Stimulated activated CD8-positive, alpha-beta memory T cell treated with anti-CD3 and anti-CD28 coated beads, Interleukin-7, amount 100 ng/mL, for 24 hours (primary cell): Measurements from ENCODE around the gene ING2.

Source experiments
- DNase-seq: peaks from one replicate; pipeline ENCODE4 v3.0.0-alpha.2; 2020; ENCODE audit warnings: low read depth

The ING2 gene

GRCh38 chr4:183499389-183499788 lies 5.5 kb upstream of the ING2 start:
- no peak for DNase-seq

DNA sequence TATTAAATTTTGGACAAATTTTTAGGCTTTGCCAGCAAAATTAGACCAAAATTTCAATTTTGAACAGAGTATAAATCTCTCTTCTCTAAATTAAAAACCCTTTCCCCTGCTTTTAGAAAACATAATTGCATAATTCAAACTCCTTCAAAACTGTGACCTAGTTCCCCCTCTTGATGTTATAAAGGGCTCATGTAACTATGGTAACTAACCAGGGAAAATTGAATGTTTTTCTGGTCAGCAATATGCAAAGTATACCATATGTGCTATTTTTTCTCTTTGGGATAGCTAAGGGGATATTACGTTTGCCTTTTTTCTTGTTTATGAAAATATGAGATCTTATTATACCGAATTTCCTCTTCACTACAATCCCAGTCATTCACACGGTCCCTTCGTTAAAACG lies 5.1 kb upstream of the ING2 start:
- no peak for DNase-seq

DNA sequence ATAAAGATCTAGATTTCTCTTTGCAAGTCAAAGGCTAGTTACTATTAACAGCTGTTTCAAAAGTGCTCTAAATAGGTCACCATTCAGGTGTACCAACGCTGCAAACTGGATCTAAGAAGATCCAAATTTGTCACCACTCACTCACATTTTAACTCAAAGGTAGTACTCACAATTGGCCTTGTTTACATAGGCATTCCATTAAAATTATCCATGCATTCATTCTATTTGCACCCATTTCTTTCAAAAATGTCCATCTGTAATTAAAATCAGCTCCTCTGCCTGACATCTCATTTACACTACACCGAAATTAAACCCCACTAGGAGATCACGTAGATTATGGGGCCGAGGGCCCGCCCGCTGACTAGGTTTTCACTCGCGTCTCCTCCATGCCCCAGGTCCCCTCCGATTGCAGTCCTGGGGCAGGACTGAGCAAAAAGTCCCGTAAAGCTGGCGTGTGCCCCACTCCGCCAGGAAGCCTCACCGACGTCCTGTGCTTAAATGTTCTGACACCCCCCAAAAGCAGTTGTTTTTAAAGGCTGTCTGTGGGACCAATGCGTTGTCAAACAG lies 1.3 kb upstream of the ING2 start:
- DNase-seq: no peak

DNA sequence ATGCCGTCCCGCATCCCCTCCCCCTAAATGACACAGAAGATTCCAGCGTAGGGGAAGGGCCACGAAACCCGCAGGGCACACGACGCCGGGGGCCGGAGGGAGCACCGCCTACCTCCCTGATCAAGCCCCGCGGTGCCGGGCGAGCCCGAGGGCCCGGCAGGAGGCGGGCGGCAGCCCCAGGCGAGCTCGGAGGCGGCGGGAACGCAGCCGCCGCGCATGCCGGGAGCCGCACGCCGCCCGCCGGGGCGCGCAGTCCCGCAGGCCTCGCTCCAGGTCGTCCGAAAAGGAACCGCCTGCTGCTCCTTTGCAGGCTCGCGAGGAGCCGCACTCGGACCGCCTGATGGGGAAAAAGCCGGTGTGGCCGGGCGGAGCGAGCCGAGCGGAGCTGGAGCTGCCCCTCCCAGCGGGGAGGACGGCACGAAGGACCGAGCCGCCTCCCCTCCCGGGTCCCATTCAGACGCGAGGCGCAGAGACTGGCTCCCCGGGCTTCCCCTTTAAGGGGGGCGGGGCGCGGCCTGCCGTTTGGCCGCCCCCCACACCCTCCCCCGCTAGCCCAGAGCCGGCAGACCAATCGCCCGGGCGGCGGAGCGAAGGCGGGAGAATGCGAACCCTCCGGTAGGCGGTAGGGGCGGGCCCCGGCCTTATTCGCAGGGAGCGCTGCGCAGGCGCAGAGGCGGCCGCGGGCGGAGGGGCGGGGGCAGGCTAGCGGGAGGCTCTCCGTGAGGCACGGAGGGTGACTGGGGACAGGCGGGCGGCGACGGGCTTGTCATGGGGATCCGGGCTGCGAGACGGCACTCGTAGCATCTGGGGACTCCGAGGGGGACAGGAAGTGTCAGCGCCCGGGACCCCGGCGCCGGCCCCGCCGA lies 561 bp upstream of the ING2 start:
- DNase-seq: peak; percentile 98

DNA sequence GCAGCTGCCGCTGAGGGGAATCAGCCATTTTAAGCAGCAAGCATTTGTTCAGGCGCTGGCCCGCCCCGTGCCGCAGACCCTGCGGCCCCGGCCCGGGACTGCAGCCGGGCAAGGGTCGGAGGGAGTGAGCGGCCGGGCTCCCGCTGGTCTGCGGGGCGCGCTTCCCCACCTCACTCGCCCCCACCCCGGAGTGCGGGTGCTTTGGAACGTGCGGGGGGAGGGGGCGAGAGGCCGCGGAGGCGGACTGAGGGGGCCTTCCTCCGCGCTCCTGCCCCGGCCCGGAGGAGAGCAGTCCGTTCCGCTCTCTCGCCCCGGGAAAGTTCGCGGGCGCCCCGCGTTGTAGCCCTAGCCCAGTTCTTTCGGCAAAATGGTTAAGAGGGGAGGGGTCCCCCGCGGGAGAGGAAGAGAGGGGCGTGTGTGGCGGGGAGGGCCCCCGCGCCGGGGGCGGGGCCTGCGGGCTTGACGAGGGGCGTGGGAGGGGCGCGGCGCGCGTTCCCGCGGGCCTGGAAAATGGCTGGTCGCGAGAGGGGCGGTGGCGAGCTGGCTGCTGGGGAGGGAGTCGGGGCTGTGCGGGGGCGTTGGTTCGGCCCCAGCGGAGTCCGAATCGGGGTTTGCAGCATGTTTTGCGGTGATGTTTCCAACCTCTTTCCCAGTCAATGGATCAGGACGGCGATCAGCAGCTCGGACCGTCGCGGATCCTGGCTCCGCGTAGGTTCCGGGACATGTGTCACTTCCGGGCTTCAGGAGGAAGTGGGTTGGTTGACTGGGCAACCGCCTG lies 942 bp downstream of the ING2 start:
- peak; percentile 72 for DNase-seq

GRCh38 chr4:183506389-183506735 lies 1.5 kb downstream of the ING2 start:
- no peak for DNase-seq

DNA sequence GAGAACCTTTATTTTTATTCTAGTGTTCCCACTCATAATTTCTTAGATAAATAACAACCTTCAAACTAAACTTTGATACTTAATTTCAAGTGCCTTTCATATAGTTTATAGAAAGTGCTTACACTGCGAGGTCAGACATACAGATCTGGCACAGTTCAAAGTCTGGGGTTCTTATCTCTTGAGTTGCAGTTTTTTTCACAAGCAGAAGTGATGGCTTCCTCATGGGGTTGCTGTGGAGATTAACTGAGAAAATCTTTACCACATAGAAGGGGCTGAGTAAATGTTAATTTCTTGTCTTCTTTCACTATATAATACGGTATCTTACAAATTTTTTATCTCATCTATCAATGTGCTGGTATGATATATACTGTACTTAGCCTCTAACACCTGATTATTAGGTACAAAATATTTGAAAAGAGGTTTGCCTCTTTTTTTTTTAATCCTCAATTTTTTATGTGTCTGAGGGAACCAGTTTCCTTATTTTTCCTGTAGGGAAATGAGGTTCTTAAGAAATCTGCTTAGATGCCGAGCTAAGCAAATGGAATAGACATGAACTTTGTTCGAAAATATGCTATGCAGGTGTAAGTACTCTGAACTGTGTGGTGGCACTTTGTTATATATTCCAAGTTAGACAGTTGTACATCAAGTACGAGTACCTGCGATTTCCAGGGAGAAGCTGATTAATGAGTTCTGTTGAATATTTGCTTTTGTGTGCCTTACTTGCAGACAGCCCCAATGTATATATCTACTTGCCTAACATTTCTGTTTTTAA lies 3.3 kb downstream of the ING2 start:
- DNase-seq: no peak

GRCh38 chr4:183508697-183509335 lies 4.0 kb downstream of the ING2 start:
- no peak for DNase-seq

DNA sequence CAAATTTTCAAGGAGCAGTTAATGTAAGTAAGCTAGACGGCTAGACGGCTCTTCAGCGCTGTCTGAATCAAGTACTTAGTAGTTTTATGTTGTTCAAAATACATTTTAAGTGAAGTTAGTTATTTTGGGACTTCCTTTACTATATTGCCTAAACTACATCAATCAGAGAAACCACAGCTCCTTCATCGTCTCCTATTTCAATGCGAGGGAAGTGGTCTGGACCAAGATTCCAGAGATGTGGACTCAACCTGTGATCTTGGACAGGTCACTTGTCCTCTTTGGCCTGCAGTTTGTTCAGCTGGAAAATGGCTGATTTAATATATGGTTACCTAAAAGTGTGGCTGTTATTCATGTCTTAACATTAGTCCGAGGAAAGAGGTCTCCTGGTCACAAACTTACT lies 10.6 kb downstream of the ING2 start:
- no peak for DNase-seq

DNA sequence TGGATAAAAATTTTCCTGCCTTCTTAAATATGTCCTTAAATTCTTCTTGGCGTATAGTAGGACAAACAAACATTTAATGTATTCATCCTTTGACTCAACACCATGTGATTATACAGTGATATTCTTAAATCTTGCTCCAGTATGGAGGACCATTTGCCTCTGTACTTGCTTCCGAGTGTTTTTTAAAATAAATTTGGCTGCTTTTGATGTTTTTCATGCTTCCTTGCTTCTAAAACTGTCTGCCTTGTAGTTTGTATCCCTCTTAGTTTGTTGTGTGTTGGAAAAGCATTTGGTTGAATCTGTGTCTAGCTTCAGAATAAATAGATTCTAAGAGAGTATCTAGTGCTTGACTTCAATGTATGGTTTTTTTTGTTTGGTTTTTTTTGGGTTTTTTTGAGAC lies 12.3 kb downstream of the ING2 start:
- no peak for DNase-seq

GRCh38 chr4:183517781-183518180 lies 12.9 kb downstream of the ING2 start:
- DNase-seq: no peak

DNA sequence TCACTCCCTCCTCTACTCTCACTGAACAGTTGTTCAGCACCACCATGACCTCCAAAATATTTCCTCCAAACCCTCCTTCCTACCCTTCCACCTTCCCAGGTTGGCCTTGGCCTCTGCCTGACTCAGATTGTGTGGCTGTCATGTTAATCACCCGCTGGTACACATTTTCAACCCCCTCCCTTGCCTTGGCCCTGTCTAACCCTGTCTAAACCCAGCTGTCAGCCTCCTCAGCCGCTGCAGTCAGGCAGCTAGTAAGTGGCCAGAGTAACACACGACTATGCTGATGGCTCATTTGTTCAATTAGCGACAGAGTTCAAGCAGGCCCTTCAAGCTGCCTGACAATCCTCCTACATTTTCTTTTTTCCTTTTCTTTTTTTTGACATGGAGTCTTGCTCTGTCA lies 18.0 kb downstream of the ING2 start:
- DNase-seq: no peak

- DNase-seq: no peak
Measured at GRCh38 chr4:183527326-183527725, 22.5 kb downstream of the ING2 start.

DNA sequence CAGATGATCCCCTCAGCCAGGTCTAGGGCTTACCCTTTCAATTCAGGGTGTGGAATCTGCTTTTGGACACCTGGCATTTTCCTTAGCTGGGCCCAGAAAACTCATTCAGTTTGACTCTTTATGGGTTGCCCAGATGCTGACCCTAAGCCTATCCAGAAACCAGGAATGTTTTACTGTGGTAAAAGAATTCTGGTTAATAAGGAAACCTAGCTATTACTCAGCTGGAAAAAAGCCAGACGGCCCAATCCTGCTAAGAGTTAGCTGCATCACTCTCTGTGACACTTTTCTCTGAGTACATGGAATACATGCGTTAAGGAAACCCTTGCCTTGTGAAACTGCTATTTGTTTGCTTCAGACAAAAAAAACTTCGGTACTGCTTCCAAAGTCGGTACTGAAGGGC lies 28.0 kb downstream of the ING2 start:
- DNase-seq: no peak

DNA sequence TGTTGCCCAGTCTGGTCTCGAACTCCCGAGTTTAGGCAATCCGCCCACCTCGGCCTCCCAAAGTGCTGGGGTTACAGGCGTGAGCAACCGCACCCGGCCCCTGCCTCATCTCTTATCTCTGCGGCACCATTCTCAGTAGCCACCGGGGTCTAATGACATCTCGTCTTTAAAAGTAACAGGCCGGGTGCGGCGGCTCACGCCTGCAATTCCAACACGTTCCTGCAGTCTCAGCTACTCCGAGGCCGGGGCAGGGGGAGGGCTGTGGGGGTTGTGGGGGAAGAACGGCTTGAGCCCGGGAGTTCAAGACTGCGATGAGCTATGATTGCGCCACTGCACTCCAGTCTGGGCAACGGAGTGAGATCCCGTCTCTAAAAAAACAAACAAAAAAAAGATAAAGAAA lies 28.8 kb downstream of the ING2 start:
- no peak for DNase-seq

DNA sequence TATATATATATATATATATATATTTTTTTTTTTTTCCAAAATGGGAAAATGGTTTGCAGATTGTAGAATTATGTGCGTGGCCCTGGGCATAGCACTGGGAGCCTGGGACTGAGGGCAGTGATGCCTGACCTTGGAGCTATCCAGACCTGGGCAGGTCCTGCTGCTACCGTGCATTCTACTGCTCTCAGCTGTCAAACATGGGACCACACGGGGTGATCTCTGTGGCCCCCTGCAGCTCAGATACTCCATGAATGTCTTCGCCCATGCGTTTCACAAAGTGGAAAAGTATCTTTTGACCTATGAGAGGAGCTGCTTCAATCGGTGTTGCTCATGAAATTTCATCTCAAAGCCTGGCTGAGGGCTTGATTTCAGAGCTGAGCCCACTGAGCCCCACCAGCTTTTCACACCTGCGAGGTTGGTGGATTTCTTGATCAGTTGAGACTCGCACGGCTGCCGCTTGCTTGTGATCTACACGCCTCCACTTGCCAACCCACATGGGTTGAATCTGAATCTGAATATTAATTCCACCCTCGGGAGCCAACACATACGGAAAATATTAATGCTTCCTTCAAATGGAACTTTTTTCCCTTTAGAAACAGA lies 35.7 kb downstream of the ING2 start:
- no peak for DNase-seq

- no peak for DNase-seq
Measured at GRCh38 chr4:183541010-183541751, 36.3 kb downstream of the ING2 start.

- DNase-seq: no peak
Measured at GRCh38 chr4:183541752-183542040, 36.8 kb downstream of the ING2 start.

DNA sequence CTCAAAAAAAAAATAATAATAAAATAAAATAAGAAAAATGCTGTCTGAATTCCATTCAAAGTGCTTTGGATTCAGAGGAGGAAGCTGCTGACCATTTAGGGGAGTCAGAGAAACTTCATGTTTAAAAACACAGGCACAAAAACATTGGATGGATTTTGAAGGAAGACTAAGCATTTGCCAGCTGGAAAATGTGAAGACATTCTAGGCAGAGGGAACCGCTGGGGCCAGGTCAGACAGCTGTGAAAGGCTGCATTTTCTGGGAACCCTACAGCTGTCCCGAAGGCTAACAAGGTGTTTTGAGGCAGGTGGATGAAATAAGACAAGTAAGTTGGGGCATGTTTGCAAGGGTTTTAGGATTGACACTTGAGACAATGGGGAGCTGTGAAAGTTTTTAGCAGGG lies 38.6 kb downstream of the ING2 start:
- DNase-seq: no peak

DNA sequence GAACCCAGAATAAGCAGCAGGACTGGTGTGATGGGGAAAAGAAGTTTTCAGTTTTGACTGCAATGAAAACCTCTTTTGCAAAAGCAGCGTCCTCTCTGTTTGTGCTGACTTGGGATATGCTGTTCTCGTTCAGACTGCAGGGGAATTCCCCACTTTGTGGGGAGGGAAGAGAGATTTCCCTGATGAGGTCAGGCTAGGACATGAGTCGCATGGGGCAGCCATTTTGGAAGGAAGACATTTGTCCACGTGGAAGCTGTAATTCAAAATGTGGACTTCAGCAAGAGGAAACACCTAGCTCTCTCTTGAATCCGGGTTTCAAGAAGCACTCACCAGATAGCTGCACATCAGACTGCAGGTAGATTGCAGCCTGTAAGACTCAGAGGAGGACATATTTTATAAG lies 39.3 kb downstream of the ING2 start:
- DNase-seq: no peak

DNA sequence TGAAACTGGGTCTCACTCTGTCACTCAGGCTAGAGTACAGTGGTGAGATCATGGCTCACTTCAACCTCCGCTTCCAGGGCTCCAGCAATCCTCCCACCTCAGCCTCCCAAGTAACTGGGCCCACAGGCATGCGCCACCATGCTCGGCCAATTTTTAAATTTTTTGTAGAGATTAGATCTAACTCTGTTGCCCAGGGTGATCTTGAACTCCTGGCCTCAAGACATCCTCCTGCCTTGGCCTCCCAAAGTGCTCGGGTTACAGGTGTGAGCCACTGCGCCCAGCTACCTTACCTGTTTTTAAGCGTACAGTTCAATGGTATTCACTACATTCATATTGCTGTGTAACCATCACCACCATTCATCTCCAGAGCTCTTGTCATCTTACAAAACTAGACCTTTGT lies 41.5 kb downstream of the ING2 start:
- no peak for DNase-seq
